Fibroblast of the conjunctiva (primary cell): ENCODE results near the gene CSF1R.
A peak's percentile ranks its signal among the peaks of the same experiment; 100 is the strongest.

Experiments
- DNase-seq: peaks from one replicate; pipeline ENCODE4 v3.0.0-alpha.2; 2010; ENCODE audit warnings: low read depth

CSF1R gene

GRCh38 chr5:150023136-150023535 lies 63.2 kb downstream of the CSF1R start:
- no peak for DNase-seq

GRCh38 chr5:150022681-150023080 lies 63.7 kb downstream of the CSF1R start:
- DNase-seq: no peak

- peak; percentile 52 for DNase-seq
Measured at GRCh38 chr5:150022158-150022531, 64.2 kb downstream of the CSF1R start.

GRCh38 chr5:150021491-150022157 lies 64.7 kb downstream of the CSF1R start:
- no peak for DNase-seq

DNA sequence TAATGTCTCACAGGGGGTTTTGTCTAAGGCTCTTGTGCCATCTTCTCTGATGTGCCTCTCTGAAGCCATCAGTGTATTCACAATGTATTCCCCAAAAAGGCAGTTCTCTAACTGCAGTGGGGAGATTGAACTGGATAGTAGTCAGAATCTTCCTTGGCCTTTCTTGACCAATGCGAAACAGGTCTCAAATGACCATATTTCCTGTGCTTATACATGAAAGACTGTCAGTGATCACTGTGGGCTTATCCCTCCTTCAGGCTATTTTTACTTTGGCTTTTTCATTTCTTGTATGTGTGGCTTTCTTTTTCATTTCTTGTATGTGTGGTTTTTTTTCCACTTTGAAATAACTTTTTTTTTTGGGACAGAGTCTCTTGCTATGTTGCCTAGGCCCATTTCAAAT lies 66.1 kb downstream of the CSF1R start:
- no peak for DNase-seq

- no peak for DNase-seq
Measured at GRCh38 chr5:150017226-150018005, 68.9 kb downstream of the CSF1R start.

DNA sequence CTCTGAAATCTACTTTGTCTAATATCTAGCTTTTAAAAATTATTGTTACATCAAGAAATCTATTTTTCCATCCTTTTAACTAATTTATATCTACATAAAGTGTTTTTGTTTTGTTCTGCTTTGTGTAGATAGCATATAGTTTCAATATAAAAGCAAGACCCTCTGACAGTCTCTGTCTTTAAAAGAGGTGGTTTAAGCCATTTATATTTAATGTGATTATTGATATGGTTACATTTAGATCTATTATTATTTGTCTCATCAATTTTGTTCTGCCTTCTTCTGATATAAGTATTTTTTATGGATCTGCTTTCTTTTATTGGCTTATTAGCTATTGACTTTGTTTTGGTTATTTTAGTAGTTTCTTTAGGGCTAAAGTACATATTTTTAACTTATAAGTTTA lies 69.8 kb downstream of the CSF1R start:
- no peak for DNase-seq

GRCh38 chr5:150015415-150015814 lies 70.9 kb downstream of the CSF1R start:
- DNase-seq: no peak

DNA sequence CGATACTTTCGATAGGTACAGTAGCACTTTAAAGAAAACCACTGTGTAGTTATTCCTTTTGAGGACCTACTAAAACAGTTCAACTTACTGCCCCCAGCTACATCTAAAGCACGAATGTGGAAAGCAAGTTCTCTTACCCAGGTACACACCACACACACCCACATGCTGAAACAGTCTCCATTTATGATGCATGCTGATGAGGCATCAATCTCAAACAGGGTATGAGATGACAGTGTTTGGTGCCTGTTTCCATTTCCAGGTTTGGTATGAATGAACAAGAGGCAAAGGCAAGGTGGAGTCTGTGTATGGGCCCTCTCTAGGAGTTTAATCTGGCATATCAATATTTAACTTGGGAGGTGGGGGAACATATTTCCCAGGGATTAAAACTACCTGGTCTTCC lies 71.9 kb downstream of the CSF1R start:
- no peak for DNase-seq

GRCh38 chr5:150013931-150014330 lies 72.4 kb downstream of the CSF1R start:
- DNase-seq: no peak

DNA sequence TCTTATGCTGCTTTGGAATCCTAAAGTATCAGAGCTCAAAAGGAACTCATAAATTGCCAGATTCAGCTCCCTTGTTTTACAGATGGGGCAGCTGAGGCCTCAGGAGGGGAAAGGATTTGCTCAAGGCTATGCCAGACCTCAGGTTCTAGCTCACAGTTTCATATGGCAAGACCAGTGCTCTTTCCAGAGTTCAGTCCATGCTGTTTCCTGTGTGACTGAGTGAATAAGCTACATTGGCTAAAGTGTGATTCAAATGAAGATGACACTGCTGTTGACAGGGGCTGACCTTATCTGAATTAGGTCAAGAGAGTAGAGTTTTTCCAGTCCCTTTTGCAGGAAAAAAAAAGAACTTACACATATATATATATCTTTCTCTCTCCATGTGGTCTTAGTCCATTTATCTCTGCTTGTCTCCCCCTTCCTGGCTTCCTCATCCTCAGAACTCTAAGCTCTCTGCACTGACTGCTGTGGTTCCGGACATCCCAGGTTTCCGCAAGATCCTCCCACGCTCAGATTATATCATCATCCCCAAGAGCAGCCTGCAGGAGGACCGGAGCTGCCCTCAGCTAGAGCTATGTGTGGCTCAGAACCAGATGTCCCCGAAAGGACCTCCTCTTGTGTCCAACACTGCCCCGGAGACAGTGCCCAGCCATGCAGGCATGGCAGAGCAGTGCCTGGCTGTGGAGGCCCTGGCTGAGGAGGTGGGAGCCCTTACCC lies 76.5 kb downstream of the CSF1R start:
- no peak for DNase-seq

DNA sequence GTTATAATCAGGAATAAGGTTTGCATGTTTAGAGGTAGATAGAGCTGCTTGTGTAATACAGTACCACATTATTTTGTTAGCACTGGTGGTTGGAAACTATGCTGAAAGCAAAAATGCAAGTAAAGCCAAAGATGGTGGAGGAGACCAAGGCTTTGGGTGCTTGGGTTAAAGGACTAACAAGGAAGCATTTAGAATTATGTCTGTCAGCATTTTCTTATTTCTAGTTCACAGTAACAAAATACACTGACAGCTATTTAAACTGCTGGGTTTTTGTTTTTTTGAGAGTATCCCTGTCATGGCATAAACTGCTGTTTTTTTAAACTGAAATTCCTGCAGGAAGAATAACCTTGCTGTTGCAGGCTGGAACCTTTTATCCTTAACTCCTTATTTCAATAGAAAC lies 79.3 kb downstream of the CSF1R start:
- DNase-seq: no peak

GRCh38 chr5:150006318-150006717 lies 80.0 kb downstream of the CSF1R start:
- DNase-seq: no peak
